CD8-positive, alpha-beta memory T cell (primary cell): Measurements from ENCODE around the gene EPN2. TPM values are rescaled to one million over a fixed set of nuclear protein-coding genes. Genes with fewer than 3 reads are reported as not detected.
"Not testable (repeated sequence)": the region's sequence is repeated elsewhere in the genome, so short reads cannot be mapped to it uniquely, and the experiment has no call there.

Experiments used
- CTCF ChIA-PET: fragments of 350-600 bp; sonication (Branson Sonifier 250); formaldehyde crosslinking; loops from one replicate; lab custom pipeline; 2021; ENCODE audit warnings: antibody characterized with exemption; lab: Charles Lee
- POLR2A ChIA-PET: fragments of 350-600 bp; sonication (Branson Sonifier 250); formaldehyde crosslinking; loops from one replicate; lab custom pipeline; 2021; ENCODE audit warnings: antibody characterized with exemption; lab: Charles Lee
- DNase-seq, 5 donors: peaks; one replicate each; pipeline versions ENCODE4 v3.0.0 to v3.0.0-alpha.2; 2020 to 2022; ENCODE audit warnings: mixed read lengths in 1 of 5
- H3K27ac ChIP-seq: one replicate; pipeline ENCODE4 v1.7.0; 2013; ENCODE audit warnings: low read depth, mild to moderate bottlenecking, low read length, moderate library complexity
- H3K27me3 ChIP-seq: 2 replicates; pipeline ENCODE4 v1.7.0; 2013; ENCODE audit warnings: low read length, mild to moderate bottlenecking; ENCODE audit not compliant: insufficient read depth, poor library complexity, severe bottlenecking
- H3K36me3 ChIP-seq: 2 replicates; pipeline ENCODE4 v1.7.0; 2013; ENCODE audit warnings: mild to moderate bottlenecking, low read length, moderate library complexity; ENCODE audit not compliant: insufficient read depth
- H3K4me1 ChIP-seq: 2 replicates; pipeline ENCODE4 v1.7.0; 2013; ENCODE audit warnings: mild to moderate bottlenecking, low read length, moderate library complexity; ENCODE audit not compliant: insufficient read depth
- H3K4me3 ChIP-seq: 2 replicates; pipeline ENCODE4 v1.7.0; 2013; ENCODE audit warnings: mild to moderate bottlenecking, low read length
- H3K9me3 ChIP-seq: 2 replicates; pipeline ENCODE4 v1.7.0; 2013; ENCODE audit warnings: mild to moderate bottlenecking, low read length
- H3K27ac Mint-ChIP-seq, 8 donors: one replicate each; pipeline ENCODE4 v1.8.0; 2020 to 2021; ENCODE audit warnings: mixed read lengths in 8 of 8, mild to moderate bottlenecking in 6 of 8, inconsistent platforms in 3 of 8, moderate library complexity in 3 of 8
- H3K27me3 Mint-ChIP-seq, 2 donors: one replicate each; pipeline ENCODE4 v1.8.0; 2020 to 2021; ENCODE audit warnings: mixed read lengths in 2 of 2, mild to moderate bottlenecking in 1 of 2, moderate library complexity in 1 of 2
- H3K36me3 Mint-ChIP-seq, 3 donors: one replicate each; pipeline ENCODE4 v1.8.0; 2020 to 2021; ENCODE audit warnings: mixed read lengths in 3 of 3, inconsistent platforms in 1 of 3, mild to moderate bottlenecking in 1 of 3
- H3K4me1 Mint-ChIP-seq, 3 donors: one replicate each; pipeline ENCODE4 v1.8.0; 2020 to 2021; ENCODE audit warnings: mixed read lengths in 3 of 3, inconsistent platforms in 1 of 3, mild to moderate bottlenecking in 1 of 3
- H3K4me3 Mint-ChIP-seq, 7 donors: one replicate each; pipeline ENCODE4 v1.8.0; 2020 to 2021; ENCODE audit warnings: mixed read lengths in 7 of 7, mild to moderate bottlenecking in 6 of 7, moderate library complexity in 4 of 7, inconsistent platforms in 2 of 7
- H3K9me3 Mint-ChIP-seq, 5 donors: one replicate each; pipeline ENCODE4 v1.8.0; 2020 to 2022; ENCODE audit warnings: mixed read lengths in 5 of 5, mild to moderate bottlenecking in 3 of 5, moderate library complexity in 2 of 5, inconsistent platforms in 1 of 5
- polyA plus RNA-seq: library from polyadenylated mRNA; unstranded; fragments of 300-500 nt; fragmentation: Illumina TruSeq; gene quantifications from one replicate; pipeline ENCODE4 v1.2.3, GENCODE V29; 2021
- total RNA-seq, 2 experiments: library from RNA; stranded (reverse); gene quantifications; one replicate each; pipeline ENCODE4 v1.2.3, GENCODE V29; 2021

The EPN2 gene
- total and polyA plus RNA-seq, 3 experiments from 2014 or later = 9.0 to 10.4 (median 9.7) TPM

DNA sequence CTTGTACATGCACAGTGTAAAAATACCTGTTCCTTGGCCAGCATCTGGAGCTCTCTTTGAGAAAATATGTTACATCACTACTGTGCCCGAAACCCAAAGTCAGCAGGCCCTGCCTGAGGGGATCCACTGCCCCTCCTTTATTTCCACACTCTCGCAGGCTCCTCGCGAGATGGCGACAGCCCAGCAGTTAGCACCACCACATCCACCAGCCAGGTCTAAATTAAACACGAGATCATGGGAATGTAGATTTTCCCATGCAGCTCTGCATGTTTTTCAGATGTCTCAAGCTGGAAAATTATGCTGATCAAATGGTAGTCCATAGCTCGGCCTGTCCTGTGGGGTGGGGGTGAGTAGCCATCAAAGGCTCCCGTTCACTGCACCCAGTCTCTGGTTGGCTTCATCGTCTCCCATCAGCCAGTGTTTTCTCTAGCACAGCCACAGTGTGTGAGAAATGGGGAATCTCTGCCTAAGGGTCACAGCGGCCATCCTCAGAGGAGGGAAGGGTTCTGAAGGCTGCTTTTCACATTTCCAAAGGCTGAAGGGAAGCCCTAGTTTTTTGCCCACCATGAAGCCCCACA is 34.7 kb downstream of the EPN2 start:
- Histone ChIP-seq H3K27ac (no peak overlapping the region), H3K27me3 (no peaks in the 10 kb centered on the region), H3K9me3 (no peaks in the 10 kb centered on the region), H3K4me3 (no peak overlapping the region), H3K4me1 (no peaks in the 10 kb centered on the region), H3K36me3 (no peaks in the 10 kb centered on the region)
- no peak overlapping the region for H3K27ac Mint-ChIP-seq
- H3K36me3 Mint-ChIP-seq = peaks cover 0 to 1% (median 1%) of the 10 kb centered on the region in 3 donors
- H3K4me1 Mint-ChIP-seq = peaks cover 0 to 9% (median 0%) of the 10 kb centered on the region in 3 donors
- DNase-seq = no peak
- H3K9me3 Mint-ChIP-seq = no peaks in the 10 kb centered on the region
- POLR2A ChIA-PET = no interaction called here
- CTCF ChIA-PET = no interaction called here
- H3K4me3 Mint-ChIP-seq = no peak overlapping the region
- peaks cover 0 to 2% of the 10 kb centered on the region in 2 donors for H3K27me3 Mint-ChIP-seq

DNA sequence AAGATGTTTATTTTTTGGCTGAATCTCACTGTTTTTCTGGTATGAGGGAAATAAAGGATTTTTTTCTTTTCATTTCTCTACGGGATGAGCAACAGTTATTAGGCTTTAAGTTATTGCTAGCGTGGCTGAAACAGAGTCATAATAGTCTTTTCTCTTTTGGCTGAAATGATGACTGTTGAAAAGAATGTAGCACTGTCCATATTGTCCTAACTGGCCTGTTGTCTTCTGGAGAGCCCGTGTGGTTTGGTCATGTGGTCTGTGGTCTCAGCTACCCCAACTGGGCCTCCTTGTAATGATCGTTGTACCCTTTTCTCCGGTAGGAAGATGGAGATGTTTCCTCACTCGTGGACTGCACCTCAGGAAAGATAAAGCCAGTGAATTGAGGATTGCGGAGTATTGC is 36.6 kb downstream of the EPN2 start:
- H3K27me3 Mint-ChIP-seq = peaks cover 0 to 2% of the 10 kb centered on the region in 2 donors
- Histone ChIP-seq H3K27ac (no peak overlapping the region), H3K36me3 (no peaks in the 10 kb centered on the region), H3K9me3 (no peaks in the 10 kb centered on the region), H3K4me1 (no peaks in the 10 kb centered on the region), H3K27me3 (no peaks in the 10 kb centered on the region), H3K4me3 (no peak overlapping the region)
- no peak overlapping the region for H3K27ac Mint-ChIP-seq
- H3K36me3 Mint-ChIP-seq = peaks cover 0 to 1% (median 1%) of the 10 kb centered on the region in 3 donors
- ChIA-PET CTCF (no interaction called here), POLR2A (no interaction called here)
- peaks cover 0 to 9% (median 0%) of the 10 kb centered on the region in 3 donors for H3K4me1 Mint-ChIP-seq
- H3K9me3 Mint-ChIP-seq = no peaks in the 10 kb centered on the region
- H3K4me3 Mint-ChIP-seq = no peak overlapping the region
- DNase-seq = no peak

DNA sequence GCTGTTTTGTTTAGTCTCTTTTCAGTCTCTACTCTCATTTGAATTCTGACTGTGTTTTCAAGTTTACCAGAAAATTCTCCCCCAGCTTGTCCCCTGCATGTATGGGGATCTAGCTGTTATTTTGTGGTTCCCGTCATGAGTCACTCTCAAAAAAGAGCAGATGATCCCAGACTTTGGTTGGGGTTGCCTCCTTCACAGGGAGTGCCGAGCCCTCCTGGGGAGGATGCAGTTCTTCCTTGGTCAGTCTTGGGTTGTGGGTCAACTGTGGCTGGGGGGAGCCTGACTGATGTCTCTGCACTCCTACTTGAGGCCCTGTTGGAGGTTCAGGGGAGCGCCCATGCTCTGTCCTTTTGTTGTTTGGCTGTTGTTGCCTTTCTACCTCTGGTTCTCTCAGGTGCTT is 37.7 kb downstream of the EPN2 start:
- H3K4me3 ChIP-seq = no peak overlapping the region
- no peak overlapping the region for H3K27ac Mint-ChIP-seq
- H3K27me3 Mint-ChIP-seq = peaks cover 0 to 2% of the 10 kb centered on the region in 2 donors
- no peak overlapping the region for H3K4me3 Mint-ChIP-seq
- H3K36me3 ChIP-seq = no peaks in the 10 kb centered on the region
- peaks cover 0 to 1% (median 1%) of the 10 kb centered on the region in 3 donors for H3K36me3 Mint-ChIP-seq
- H3K9me3 Mint-ChIP-seq = no peaks in the 10 kb centered on the region
- ChIA-PET CTCF (no interaction called here), POLR2A (no interaction called here)
- no peaks in the 10 kb centered on the region for H3K4me1 ChIP-seq
- no peaks in the 10 kb centered on the region for H3K27me3 ChIP-seq
- peaks cover 0 to 9% (median 0%) of the 10 kb centered on the region in 3 donors for H3K4me1 Mint-ChIP-seq
- no peaks in the 10 kb centered on the region for H3K9me3 ChIP-seq
- no peak for DNase-seq
- H3K27ac ChIP-seq = no peak overlapping the region

DNA sequence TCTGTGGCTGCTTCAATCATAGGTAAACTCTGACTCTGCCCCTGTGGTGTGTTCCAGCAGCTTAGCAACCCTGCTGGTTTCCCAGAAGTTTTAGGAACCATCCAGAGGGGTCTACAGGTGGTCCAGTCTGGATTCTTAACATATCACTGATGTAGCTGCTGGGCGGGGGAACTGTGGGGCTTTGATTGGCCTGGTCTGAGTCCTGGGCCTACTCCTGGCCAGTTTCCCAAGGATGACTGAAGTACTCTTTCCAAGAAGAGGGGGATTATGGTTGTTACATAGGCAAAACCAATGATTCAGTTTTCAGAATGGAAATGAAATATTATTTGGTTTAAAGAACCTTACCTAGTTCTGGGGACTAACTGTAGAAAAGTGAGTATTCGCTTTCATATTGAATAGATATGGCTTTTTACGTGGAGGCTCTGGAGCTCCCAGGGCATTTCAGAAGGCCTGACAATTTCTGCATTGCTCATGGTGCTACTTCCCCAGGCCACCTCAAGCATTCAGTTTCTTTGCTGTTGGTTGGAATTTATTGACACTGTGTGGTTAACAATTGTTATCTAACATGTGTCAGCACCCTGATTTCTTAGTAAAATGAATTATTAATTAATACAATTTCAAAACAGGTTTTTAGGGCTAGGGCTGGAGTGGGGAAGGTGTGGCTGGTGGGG is 38.4 kb downstream of the EPN2 start:
- H3K4me3 ChIP-seq = no peak overlapping the region
- Mint-ChIP-seq H3K4me3 (no peak overlapping the region), H3K4me1 (peaks cover 0 to 9% (median 0%) of the 10 kb centered on the region in 3 donors), H3K36me3 (peaks cover 0 to 1% (median 1%) of the 10 kb centered on the region in 3 donors), H3K27me3 (peaks cover 0 to 2% of the 10 kb centered on the region in 2 donors), H3K27ac (no peak overlapping the region), H3K9me3 (no peaks in the 10 kb centered on the region)
- H3K27ac ChIP-seq = no peak overlapping the region
- H3K27me3 ChIP-seq = no peaks in the 10 kb centered on the region
- H3K4me1 ChIP-seq = no peaks in the 10 kb centered on the region
- no peaks in the 10 kb centered on the region for H3K9me3 ChIP-seq
- ChIA-PET POLR2A (no interaction called here), CTCF (no interaction called here)
- no peak for DNase-seq
- H3K36me3 ChIP-seq = no peaks in the 10 kb centered on the region

DNA sequence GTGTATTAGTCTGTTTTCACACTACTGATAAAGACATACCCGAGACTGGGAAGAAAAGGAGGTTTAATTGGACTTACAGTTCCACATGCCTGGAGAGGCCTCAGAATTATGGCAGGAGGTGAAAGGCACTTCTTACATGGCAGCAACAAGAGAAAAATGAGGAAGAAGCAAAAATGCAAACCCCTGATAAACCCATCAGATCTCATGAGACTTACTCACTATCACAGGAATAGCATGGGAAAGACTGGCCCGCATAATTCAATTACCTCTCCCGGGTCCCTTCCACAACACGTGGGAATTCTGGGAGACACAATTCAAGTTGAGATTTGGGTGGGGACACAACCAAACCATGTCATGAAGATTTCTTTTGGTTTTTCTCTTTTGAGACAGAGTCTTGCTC is 41.1 kb downstream of the EPN2 start:
- H3K4me1 ChIP-seq, CTCF ChIA-PET: not testable (repeated sequence)

DNA sequence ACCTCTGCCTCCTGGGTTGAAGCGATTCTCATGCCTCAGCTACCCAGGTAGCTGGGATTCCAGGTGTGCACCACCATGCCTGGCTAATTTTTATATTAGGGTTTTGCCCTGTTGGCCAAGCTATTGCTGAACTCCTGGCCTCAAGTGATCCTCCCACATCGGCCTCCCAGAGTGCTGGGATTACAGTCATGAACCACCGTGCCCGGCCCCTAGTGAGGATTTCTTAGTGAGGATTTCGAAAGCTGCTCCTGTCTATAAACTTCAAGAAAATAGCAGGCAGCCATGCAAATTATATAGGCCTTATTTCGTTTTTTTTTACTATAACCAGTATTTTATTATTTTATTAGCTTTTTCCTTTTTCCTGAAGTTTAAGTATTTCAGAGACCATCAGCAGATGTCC is 41.6 kb downstream of the EPN2 start:
- H3K9me3 Mint-ChIP-seq = no peaks in the 10 kb centered on the region
- Histone ChIP-seq H3K4me3 (no peak overlapping the region), H3K4me1 (peaks cover 1% of the 10 kb centered on the region), H3K9me3 (no peaks in the 10 kb centered on the region), H3K36me3 (no peaks in the 10 kb centered on the region), H3K27me3 (no peaks in the 10 kb centered on the region), H3K27ac (no peak overlapping the region)
- POLR2A ChIA-PET = interaction anchor here (0.6 kb wide), 1 partner anchor 22 kb away, joined by 11 read pairs; no protein-coding TSS in a partner anchor
- no peak for DNase-seq
- peaks cover 0 to 3% of the 10 kb centered on the region in 2 donors for H3K27me3 Mint-ChIP-seq
- peaks cover 2 to 7% (median 4%) of the 10 kb centered on the region in 3 donors for H3K4me1 Mint-ChIP-seq
- no peak overlapping the region for H3K27ac Mint-ChIP-seq
- no peak overlapping the region for H3K4me3 Mint-ChIP-seq
- H3K36me3 Mint-ChIP-seq = peaks cover 0 to 3% (median 1%) of the 10 kb centered on the region in 3 donors
- CTCF ChIA-PET = no interaction called here

More for the DNA sequence above, 41.1 kb downstream of the EPN2 start:
- H3K4me3 ChIP-seq, H3K27me3 Mint-ChIP-seq, H3K4me1 Mint-ChIP-seq, H3K36me3 ChIP-seq, H3K4me3 Mint-ChIP-seq, H3K27ac Mint-ChIP-seq, H3K9me3 ChIP-seq, H3K9me3 Mint-ChIP-seq, H3K27me3 ChIP-seq, H3K27ac ChIP-seq, H3K36me3 Mint-ChIP-seq, POLR2A ChIA-PET, DNase-seq: not testable (repeated sequence)

DNA sequence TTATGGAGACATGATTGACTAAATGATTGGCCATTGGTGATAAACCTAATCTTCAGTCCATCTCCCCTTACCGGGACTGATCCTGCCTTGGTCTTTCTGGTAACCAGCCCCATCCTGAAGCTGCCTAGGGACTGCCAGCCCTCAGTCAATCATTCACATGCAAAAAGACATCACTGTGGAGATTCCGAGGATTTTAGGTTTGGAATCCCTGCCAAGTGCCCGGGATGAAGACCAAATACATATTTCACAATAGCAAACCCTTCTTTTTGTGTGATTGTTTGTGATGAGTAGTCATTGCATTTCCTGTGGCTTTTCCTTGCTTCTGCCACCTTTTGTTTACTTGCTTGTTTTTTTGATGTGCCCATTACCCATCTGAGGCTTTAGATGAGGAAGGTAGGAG is 44.0 kb downstream of the EPN2 start:
- H3K4me1 ChIP-seq = peaks cover 16% of the 10 kb centered on the region
- CTCF ChIA-PET = no interaction called here
- H3K9me3 ChIP-seq = no peaks in the 10 kb centered on the region
- Mint-ChIP-seq H3K4me1 (peaks cover 17 to 22% (median 18%) of the 10 kb centered on the region in 3 donors), H3K27me3 (peaks cover 0 to 3% of the 10 kb centered on the region in 2 donors), H3K9me3 (no peaks in the 10 kb centered on the region), H3K4me3 (no peak overlapping the region), H3K27ac (no peak overlapping the region), H3K36me3 (peaks cover 0 to 2% (median 0%) of the 10 kb centered on the region in 3 donors)
- no peak for DNase-seq
- no peaks in the 10 kb centered on the region for H3K27me3 ChIP-seq
- POLR2A ChIA-PET = no interaction called here
- no peak overlapping the region for H3K4me3 ChIP-seq
- no peaks in the 10 kb centered on the region for H3K36me3 ChIP-seq
- no peak overlapping the region for H3K27ac ChIP-seq
